Measurements from ENCODE around the gene PKHD1. TPM values are rescaled to one million over a fixed set of nuclear protein-coding genes. Genes with fewer than 3 reads are reported as not detected.

Gene PKHD1
- total and polyA plus RNA-seq, 2 of the 13 experiments (the other 11 are each of a cell fraction or from before 2014, with no cell fraction given): 0.01 to 0.13 TPM

DNA sequence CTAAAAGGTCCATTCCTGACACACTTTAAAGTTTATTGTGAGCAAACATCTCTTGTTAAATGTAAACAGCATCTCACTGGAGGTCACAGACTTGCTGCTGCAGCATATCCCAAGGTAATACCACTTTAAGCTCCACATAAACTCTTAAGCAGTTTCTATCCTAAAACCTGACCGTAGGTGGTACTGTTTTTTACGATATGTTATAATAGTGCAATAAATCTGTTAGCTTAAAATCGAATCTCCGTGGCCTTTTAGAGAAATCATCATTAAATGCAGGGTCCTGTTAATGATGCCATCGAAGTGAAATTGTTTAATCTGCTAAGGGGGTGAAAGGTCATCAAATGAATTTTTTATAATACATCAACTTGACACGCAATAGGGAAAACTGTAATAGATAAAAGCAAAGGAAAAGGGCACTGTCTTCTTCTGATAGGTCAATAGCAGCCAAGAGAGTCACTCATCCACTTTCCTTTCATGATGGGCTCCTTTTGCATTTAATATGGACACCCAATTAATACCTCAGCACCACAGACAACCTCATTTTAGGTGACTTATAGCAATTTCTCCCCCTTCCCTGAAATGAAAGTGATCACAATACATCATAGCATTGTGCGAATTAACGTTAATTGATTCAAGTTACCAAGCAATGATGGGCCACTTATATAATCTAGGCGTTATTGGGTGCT lies 436.1 kb downstream of the PKHD1 start:
- H3K36me3 ChIP-seq (replicated peaks in 1 of 2; ENCODE audit: control insufficient read depth in 1 of 2, insufficient read depth in 2 of 2, low read length in 2 of 2): no peaks in the 10 kb centered on the region
- H3K4me1 ChIP-seq (ENCODE audit: insufficient read depth, low read length): no peaks in the 10 kb centered on the region
- H3K4me3 ChIP-seq (replicated peaks in 1 of 3; ENCODE audit: insufficient read depth in 1 of 3, low read depth in 2 of 3, low read length in 3 of 3): no peak overlapping the region
- intact Hi-C loops (cut with micrococcal nuclease; ENCODE audit: unreplicated experiment): no loop called here
- no peak overlapping the region for H2AFZ ChIP-seq (ENCODE audit: low read length)
- no peak for TF ChIP-seq NFATC3 (CRISPR knock-in tag; IDR thresholded peaks at IDR 0.05)
- TF ChIP-seq, protein P1, sequence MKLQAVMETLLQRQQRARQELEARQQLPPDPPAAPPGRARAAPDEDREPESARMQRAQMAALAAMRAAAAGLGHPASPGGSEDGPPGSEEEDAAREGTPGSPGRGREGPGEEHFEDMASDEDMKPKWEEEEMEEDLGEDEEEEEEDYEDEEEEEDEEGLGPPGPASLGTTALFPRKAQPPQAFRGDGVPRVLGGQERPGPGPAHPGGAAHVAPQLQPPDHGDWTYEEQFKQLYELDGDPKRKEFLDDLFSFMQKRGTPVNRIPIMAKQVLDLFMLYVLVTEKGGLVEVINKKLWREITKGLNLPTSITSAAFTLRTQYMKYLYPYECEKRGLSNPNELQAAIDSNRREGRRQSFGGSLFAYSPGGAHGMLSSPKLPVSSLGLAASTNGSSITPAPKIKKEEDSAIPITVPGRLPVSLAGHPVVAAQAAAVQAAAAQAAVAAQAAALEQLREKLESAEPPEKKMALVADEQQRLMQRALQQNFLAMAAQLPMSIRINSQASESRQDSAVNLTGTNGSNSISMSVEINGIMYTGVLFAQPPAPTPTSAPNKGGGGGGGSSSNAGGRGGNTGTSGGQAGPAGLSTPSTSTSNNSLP (IDR thresholded peaks at IDR 0.05; ENCODE audit: low read depth, low read length): no peak
- no peak for TF ChIP-seq ZNF136 (CRISPR knock-in tag; IDR thresholded peaks at IDR 0.05; ENCODE audit: low read depth)
- TF ChIP-seq SMC3 (IDR thresholded peaks at IDR 0.05; ENCODE audit: low read length): no peak
- TF ChIP-seq ZNF609 (CRISPR knock-in tag; IDR thresholded peaks at IDR 0.05; ENCODE audit: borderline replicate concordance): no peak
- no peak for TF ChIP-seq FOXP4 (CRISPR knock-in tag; IDR thresholded peaks at IDR 0.05)
- TF ChIP-seq POLR2AphosphoS5 (IDR thresholded peaks at IDR 0.05; ENCODE audit: low read depth, low read length): no peak
- no peak for TF ChIP-seq ZNF367 (CRISPR knock-in tag; IDR thresholded peaks at IDR 0.05; ENCODE audit: borderline replicate concordance)
- no peak for TF ChIP-seq HNRNPUL1 (IDR thresholded peaks at IDR 0.05; ENCODE audit: low read depth, low read length)
- no peak for TF ChIP-seq HBP1 (CRISPR knock-in tag; IDR thresholded peaks at IDR 0.05; ENCODE audit: low read depth)
- no peak for TF ChIP-seq FLYWCH1 (CRISPR knock-in tag; IDR thresholded peaks at IDR 0.05)
- no peak for TF ChIP-seq BRF2 (CRISPR knock-in tag; IDR thresholded peaks at IDR 0.05)
- TF ChIP-seq TBL1XR1 (IDR thresholded peaks at IDR 0.05; ENCODE audit: borderline replicate concordance, low read length, partially characterized antibody): no peak
- no peak overlapping the region for H3K9ac ChIP-seq (ENCODE audit: insufficient read depth, low read depth, low read length)
- no peaks in the 10 kb centered on the region for H4K20me1 ChIP-seq (ENCODE audit: insufficient read depth, low read length)
- ATAC-seq (no peak), FAIRE-seq (no peak), DNase-seq (ENCODE audit: low spot score) (no peak)
- H3K79me2 ChIP-seq (ENCODE audit: insufficient read depth, low read length): no peaks in the 10 kb centered on the region
- CTCF ChIA-PET (ENCODE audit: low intra/inter-chr PET ratio, low total read pairs): no interaction called here
- POLR2A ChIA-PET: no interaction called here
- no peaks in the 10 kb centered on the region for H3K27me3 ChIP-seq (ENCODE audit: control insufficient read depth in 1 of 2, insufficient read depth in 2 of 2, low read length in 2 of 2)
- H3K27ac ChIP-seq (ENCODE audit: extremely low read length, insufficient read depth, low read length): no peak overlapping the region
- no TSS peak for BruUV-seq (replicated peaks)
- in situ Hi-C loops (cut with HindIII; ENCODE audit: extremely low pct_ligation_motif_present, low pct_unique_long_range_greater_than_20kb): no loop called here
- WGBS (ENCODE audit: low lambda C conversion rate): 14% methylated on average over 9 of the region's 9 CpGs
- no peak overlapping the region for H3K4me2 ChIP-seq (ENCODE audit: low read depth, low read length)
- no peaks in the 10 kb centered on the region for H3K9me3 ChIP-seq (ENCODE audit: low read length)

All from HepG2 (cell line).